Lung (tissue), 12 donors: Measurements from ENCODE around the gene AKT2. TPM values are rescaled to one million over a fixed set of nuclear protein-coding genes. Genes with fewer than 3 reads are reported as not detected.

Source experiments
- ATAC-seq: fragments of 200-7000 bp; cut with Tn5 transposase; one replicate; pipeline ENCODE4 v1.9.1; 2020; ENCODE audit warnings: moderate number of reproducible peaks; ENCODE audit not compliant: insufficient read depth, low FRiP score
- DNase-seq, 3 donors: peaks; one replicate each; pipeline ENCODE4 v3.0.0-alpha.2; 2013 to 2017
- H3K27ac ChIP-seq, 2 donors: one replicate each; pipeline ENCODE4 v1.5.1; 2013; ENCODE audit warnings: mild to moderate bottlenecking in 2 of 2, moderate library complexity in 2 of 2, control low read depth in 1 of 2, inconsistent platforms in 1 of 2, low read depth in 1 of 2, low read length in 1 of 2
- H3K27me3 ChIP-seq, 3 donors: one replicate each; pipeline ENCODE4 v1.5.1; 2013; ENCODE audit warnings: low read length in 2 of 3; ENCODE audit not compliant: control insufficient read depth in 3 of 3, insufficient read depth in 3 of 3
- H3K36me3 ChIP-seq, 4 donors: one replicate each; pipeline ENCODE4 v1.5.1; 2013; ENCODE audit warnings: low read length in 4 of 4, mild to moderate bottlenecking in 1 of 4, moderate library complexity in 1 of 4; ENCODE audit not compliant: control insufficient read depth in 4 of 4, insufficient read depth in 4 of 4
- H3K4me1 ChIP-seq, 5 donors: one replicate each; pipeline ENCODE4 v1.5.1; 2013; ENCODE audit warnings: low read length in 5 of 5, mild to moderate bottlenecking in 2 of 5, moderate library complexity in 1 of 5; ENCODE audit not compliant: control insufficient read depth in 5 of 5, insufficient read depth in 5 of 5
- H3K4me3 ChIP-seq: one replicate; pipeline ENCODE4 v1.5.1; 2013; ENCODE audit warnings: mild to moderate bottlenecking, control low read depth, moderate library complexity
- H3K9ac ChIP-seq, 2 donors: one replicate each; pipeline ENCODE4 v1.5.1; 2013; ENCODE audit warnings: low read length in 2 of 2, control low read depth in 1 of 2; ENCODE audit not compliant: insufficient read depth in 1 of 2
- H3K9me3 ChIP-seq, 4 donors: one replicate each; pipeline ENCODE4 v1.5.1; 2013; ENCODE audit warnings: low read length in 3 of 4, mild to moderate bottlenecking in 1 of 4, moderate library complexity in 1 of 4; ENCODE audit not compliant: control insufficient read depth in 4 of 4, insufficient read depth in 3 of 4
- CTCF ChIP-seq: IDR thresholded peaks from 2 replicates; pipeline ENCODE4 v1.5.1; 2012; ENCODE audit warnings: mild to moderate bottlenecking; ENCODE audit errors: control extremely low read depth, extremely low read depth
- WGBS, 2 donors: extraction: QIAGEN DNeasy Blood & Tissue Kit; methylation state at CpG; one replicate each; pipeline ENCODE4 v1.1.7; 2013; 5-methylcytosine and 5-hydroxymethylcytosine counted together
- polyA plus RNA-seq, 2 donors: library from polyadenylated mRNA; stranded (reverse); fragments of 200-250 nt; gene quantifications; one replicate each; pipeline ENCODE4 v1.2.1, GENCODE V29; 2013
- total RNA-seq, 2 donors: library from RNA; depleted of rRNA in 1 of 2; stranded (reverse); fragments of >200 nt in 1 of 2; gene quantifications; one replicate each; pipeline ENCODE4 v1.2.1, GENCODE V29; 2014 to 2021
- donor health status: control.
- donor health status: control.
- donor health status: Bipolar disorder and iron deficiency.
- donor health status: healthy.
- donor health status: DM: yes; HTN: yes; CAD: no.

AKT2 gene
- total and polyA plus RNA-seq, 4 donors: 62.3 to 138 (median 93.1) TPM

GRCh38 chr19:40314656-40315055 lies 29.5 kb upstream of the AKT2 start:
- H3K27ac ChIP-seq: no peak overlapping the region
- peaks cover 0 to 8% (median 0%) of the 10 kb centered on the region in 5 donors for H3K4me1 ChIP-seq
- no peak overlapping the region for H3K4me3 ChIP-seq
- DNase-seq (no peak), ATAC-seq (no peak)
- 45 to 66% methylated on average over 2 of the region's 2 CpGs for WGBS, 2 donors
- no peaks in the 10 kb centered on the region for H3K9me3 ChIP-seq
- no peak overlapping the region for H3K9ac ChIP-seq
- no peaks in the 10 kb centered on the region for H3K27me3 ChIP-seq
- peaks cover 0 to 7% (median 0%) of the 10 kb centered on the region in 4 donors for H3K36me3 ChIP-seq
- no peak for TF ChIP-seq CTCF

- H3K27ac ChIP-seq: no peak overlapping the region
- H3K27me3 ChIP-seq: no peaks in the 10 kb centered on the region
- peaks cover 0 to 8% (median 0%) of the 10 kb centered on the region in 5 donors for H3K4me1 ChIP-seq
- H3K9ac ChIP-seq: no peak overlapping the region
- no peak for ATAC-seq
- no peak for DNase-seq
- H3K9me3 ChIP-seq: no peaks in the 10 kb centered on the region
- H3K4me3 ChIP-seq: no peak overlapping the region
- no peak for TF ChIP-seq CTCF
- WGBS, 2 donors: 94% methylated on average over 9 of the region's 9 CpGs
- H3K36me3 ChIP-seq: peaks cover 0 to 5% (median 0%) of the 10 kb centered on the region in 4 donors
These were observed 28.3 kb upstream of the AKT2 start for GRCh38 chr19:40313229-40313983.

GRCh38 chr19:40312533-40312932 lies 27.4 kb upstream of the AKT2 start:
- ATAC-seq (no peak), DNase-seq (no peak)
- Histone ChIP-seq H3K9me3 (no peaks in the 10 kb centered on the region), H3K27me3 (no peaks in the 10 kb centered on the region), H3K4me3 (no peak overlapping the region), H3K9ac (no peak overlapping the region), H3K4me1 (peaks cover 0 to 8% (median 0%) of the 10 kb centered on the region in 5 donors), H3K36me3 (peaks cover 0 to 4% (median 0%) of the 10 kb centered on the region in 4 donors), H3K27ac (no peak overlapping the region)
- no peak for TF ChIP-seq CTCF
- 57 to 70% methylated on average over 2 of the region's 2 CpGs for WGBS, 2 donors
